Measurements from ENCODE around the gene RAD51AP2. TPM values are rescaled to one million over a fixed set of nuclear protein-coding genes. Genes with fewer than 3 reads are reported as not detected.

The RAD51AP2 gene
- total and polyA plus RNA-seq, 2 donors = 0.18 TPM; not detected in 1

Other genes starting within 250 kb of the RAD51AP2 start
- 0.47 TPM for gene VSNL1, start 22.3 kb upstream of the RAD51AP2 start, total RNA-seq
- gene VSNL1, start 22.3 kb upstream of the RAD51AP2 start, polyA plus RNA-seq = 1.4 TPM
- gene SMC6, start 235.4 kb upstream of the RAD51AP2 start, total RNA-seq = 23.3 TPM
- 15.9 TPM for gene SMC6, start 235.4 kb upstream of the RAD51AP2 start, polyA plus RNA-seq
- 9.5 TPM for gene GEN1, start 235.7 kb upstream of the RAD51AP2 start, total RNA-seq
- 6.6 TPM for gene GEN1, start 235.7 kb upstream of the RAD51AP2 start, polyA plus RNA-seq